ENCODE results near the gene OS9.

DNA sequence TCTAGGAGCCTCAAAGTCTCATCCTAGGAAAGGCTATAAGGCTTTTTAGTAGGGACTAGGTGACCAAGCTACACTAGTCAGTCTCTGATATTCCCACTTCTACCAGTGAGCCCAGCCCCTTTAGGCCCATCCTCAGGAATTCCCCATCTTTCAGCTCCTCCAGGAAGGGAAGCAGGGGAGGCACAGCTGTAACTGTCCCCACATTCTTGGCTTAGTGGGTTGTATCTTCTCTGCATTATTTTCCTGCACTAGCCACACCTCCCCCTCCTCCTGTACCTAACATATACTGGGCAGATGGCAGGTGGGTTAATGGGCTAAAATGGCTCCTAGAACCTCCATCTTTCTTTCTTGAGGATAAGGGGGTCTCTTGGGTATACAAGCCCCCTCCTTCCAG lies 73.4 kb downstream of the OS9 start:
- TF ChIP-seq POLR2A (IDR thresholded peaks at IDR 0.05): no peak
- TF ChIP-seq, protein P1, sequence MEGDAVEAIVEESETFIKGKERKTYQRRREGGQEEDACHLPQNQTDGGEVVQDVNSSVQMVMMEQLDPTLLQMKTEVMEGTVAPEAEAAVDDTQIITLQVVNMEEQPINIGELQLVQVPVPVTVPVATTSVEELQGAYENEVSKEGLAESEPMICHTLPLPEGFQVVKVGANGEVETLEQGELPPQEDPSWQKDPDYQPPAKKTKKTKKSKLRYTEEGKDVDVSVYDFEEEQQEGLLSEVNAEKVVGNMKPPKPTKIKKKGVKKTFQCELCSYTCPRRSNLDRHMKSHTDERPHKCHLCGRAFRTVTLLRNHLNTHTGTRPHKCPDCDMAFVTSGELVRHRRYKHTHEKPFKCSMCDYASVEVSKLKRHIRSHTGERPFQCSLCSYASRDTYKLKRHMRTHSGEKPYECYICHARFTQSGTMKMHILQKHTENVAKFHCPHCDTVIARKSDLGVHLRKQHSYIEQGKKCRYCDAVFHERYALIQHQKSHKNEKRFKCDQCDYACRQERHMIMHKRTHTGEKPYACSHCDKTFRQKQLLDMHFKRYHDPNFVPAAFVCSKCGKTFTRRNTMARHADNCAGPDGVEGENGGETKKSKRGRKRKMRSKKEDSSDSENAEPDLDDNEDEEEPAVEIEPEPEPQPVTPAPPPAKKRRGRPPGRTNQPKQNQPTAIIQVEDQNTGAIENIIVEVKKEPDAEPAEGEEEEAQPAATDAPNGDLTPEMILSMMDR (IDR thresholded peaks at IDR 0.05): no peak
